ENCODE results near the gene FAM72C.
"Not testable (repeated sequence)": the region's sequence is repeated elsewhere in the genome, so short reads cannot be mapped to it uniquely, and the experiment has no call there.

The FAM72C gene

GRCh38 chr1:143971924-143972700, at the start of gene FAM72C:
TSS of gene FAM72C (minus strand) at chr1:143971986. CDS start at chr1:143971141, 845 bp downstream.
- not testable (repeated sequence) for DNase-seq

GRCh38 chr1:144020001-144020738, 48.4 kb upstream of the FAM72C start:
- not testable (repeated sequence) for DNase-seq

- not testable (repeated sequence) for DNase-seq
These were observed 47.3 kb upstream of the FAM72C start for GRCh38 chr1:144019101-144019500.

- not testable (repeated sequence) for DNase-seq
These were observed 43.6 kb upstream of the FAM72C start for GRCh38 chr1:144015180-144015966.

- not testable (repeated sequence) for DNase-seq
These were observed 42.7 kb upstream of the FAM72C start for GRCh38 chr1:144014528-144014927.

- not testable (repeated sequence) for DNase-seq
These were observed 42.3 kb upstream of the FAM72C start for GRCh38 chr1:144014121-144014520.

- DNase-seq, result not testable (repeated sequence)
These were observed 40.5 kb upstream of the FAM72C start for GRCh38 chr1:144012168-144012733.

- DNase-seq, result not testable (repeated sequence)
These were observed 37.6 kb upstream of the FAM72C start for GRCh38 chr1:144009410-144009809.

- not testable (repeated sequence) for DNase-seq
These were observed 32.5 kb upstream of the FAM72C start for GRCh38 chr1:144004259-144004658.

- DNase-seq, result not testable (repeated sequence)
These were observed 31.7 kb upstream of the FAM72C start for GRCh38 chr1:144003306-144004029.

GRCh38 chr1:144002141-144002881, 30.5 kb upstream of the FAM72C start:
- DNase-seq, result not testable (repeated sequence)

GRCh38 chr1:144001077-144001476, 29.3 kb upstream of the FAM72C start:
- not testable (repeated sequence) for DNase-seq

- not testable (repeated sequence) for DNase-seq
These were observed 24.2 kb upstream of the FAM72C start for GRCh38 chr1:143996020-143996419.

- not testable (repeated sequence) for DNase-seq
These were observed 21.6 kb upstream of the FAM72C start for GRCh38 chr1:143993301-143993907.

GRCh38 chr1:143990699-143991098, 18.9 kb upstream of the FAM72C start:
- DNase-seq, result not testable (repeated sequence)

GRCh38 chr1:143989719-143990118, 17.9 kb upstream of the FAM72C start:
- DNase-seq, result not testable (repeated sequence)

- not testable (repeated sequence) for DNase-seq
These were observed 17.6 kb upstream of the FAM72C start for GRCh38 chr1:143989427-143989712.

- not testable (repeated sequence) for DNase-seq
These were observed 17.0 kb upstream of the FAM72C start for GRCh38 chr1:143988602-143989426.

GRCh38 chr1:143987868-143988267, 16.1 kb upstream of the FAM72C start:
- DNase-seq, result not testable (repeated sequence)
